Measurements from ENCODE around the gene HS3ST3A1. TPM values are rescaled to one million over a fixed set of nuclear protein-coding genes. Genes with fewer than 3 reads are reported as not detected.

Gene HS3ST3A1
- total and polyA plus RNA-seq, 10 donors = 1.9 to 25.9 (median 16.4) TPM

DNA sequence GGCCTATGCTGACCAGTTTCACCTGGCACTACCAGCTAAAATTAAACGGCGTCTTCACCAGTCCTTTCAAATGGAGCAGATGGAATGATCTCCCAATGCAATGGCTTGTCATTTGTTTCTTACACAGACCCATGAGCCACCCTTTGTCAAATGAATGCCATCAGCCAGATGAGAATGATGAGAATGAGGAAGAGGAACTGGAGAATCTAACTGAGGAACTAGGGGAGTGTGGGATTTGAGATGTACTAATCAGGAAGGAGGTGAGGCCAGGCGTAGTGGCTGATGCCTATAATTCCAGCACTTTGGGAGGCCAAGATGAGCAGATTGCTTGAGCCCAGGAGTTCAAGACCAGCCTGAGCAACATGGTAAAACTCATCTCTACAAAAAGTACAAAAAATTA lies 116.4 kb downstream of the HS3ST3A1 start:
- Histone ChIP-seq H3K4me1 (no peaks in the 10 kb centered on the region), H3K36me3 (no peaks in the 10 kb centered on the region), H3K27me3 (replicated peaks in 1 of 7) (no peaks in the 10 kb centered on the region), H3K4me3 (no peak overlapping the region), H3K27ac (no peak overlapping the region), H3K9me3 (peaks cover 4 to 17% (median 16%) of the 10 kb centered on the region in 8 donors)
- DNase-seq = no peak
- 84 to 89% (median 87%) methylated on average over 3 of the region's 3 CpGs for WGBS, 5 donors
- TF ChIP-seq POLR2A (IDR thresholded peaks at IDR 0.05) = no peak
- no peak for TF ChIP-seq POLR2AphosphoS5 (IDR thresholded peaks at IDR 0.05)
- TF ChIP-seq, protein P1, sequence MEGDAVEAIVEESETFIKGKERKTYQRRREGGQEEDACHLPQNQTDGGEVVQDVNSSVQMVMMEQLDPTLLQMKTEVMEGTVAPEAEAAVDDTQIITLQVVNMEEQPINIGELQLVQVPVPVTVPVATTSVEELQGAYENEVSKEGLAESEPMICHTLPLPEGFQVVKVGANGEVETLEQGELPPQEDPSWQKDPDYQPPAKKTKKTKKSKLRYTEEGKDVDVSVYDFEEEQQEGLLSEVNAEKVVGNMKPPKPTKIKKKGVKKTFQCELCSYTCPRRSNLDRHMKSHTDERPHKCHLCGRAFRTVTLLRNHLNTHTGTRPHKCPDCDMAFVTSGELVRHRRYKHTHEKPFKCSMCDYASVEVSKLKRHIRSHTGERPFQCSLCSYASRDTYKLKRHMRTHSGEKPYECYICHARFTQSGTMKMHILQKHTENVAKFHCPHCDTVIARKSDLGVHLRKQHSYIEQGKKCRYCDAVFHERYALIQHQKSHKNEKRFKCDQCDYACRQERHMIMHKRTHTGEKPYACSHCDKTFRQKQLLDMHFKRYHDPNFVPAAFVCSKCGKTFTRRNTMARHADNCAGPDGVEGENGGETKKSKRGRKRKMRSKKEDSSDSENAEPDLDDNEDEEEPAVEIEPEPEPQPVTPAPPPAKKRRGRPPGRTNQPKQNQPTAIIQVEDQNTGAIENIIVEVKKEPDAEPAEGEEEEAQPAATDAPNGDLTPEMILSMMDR (IDR thresholded peaks at IDR 0.05 in 8 of 11, conservative IDR thresholded peaks at IDR 0.05 in 3 of 11) = no peak
- intact Hi-C loops (cut with DNase I; ENCODE audit: low total_unique reads) = no loop called here

- no peaks in the 10 kb centered on the region for H3K27me3 ChIP-seq (replicated peaks in 1 of 7)
- peaks cover 4 to 29% (median 24%) of the 10 kb centered on the region in 8 donors for H3K9me3 ChIP-seq
- intact Hi-C loops (cut with DNase I; ENCODE audit: low total_unique reads) = no loop called here
- no peak overlapping the region for H3K27ac ChIP-seq
- no peak for TF ChIP-seq POLR2AphosphoS5 (IDR thresholded peaks at IDR 0.05)
- TF ChIP-seq POLR2A (IDR thresholded peaks at IDR 0.05) = no peak
- TF ChIP-seq, protein P1 (IDR thresholded peaks at IDR 0.05 in 8 of 11, conservative IDR thresholded peaks at IDR 0.05 in 3 of 11) = no peak
- DNase-seq = no peak
- no peak overlapping the region for H3K4me3 ChIP-seq
- no peaks in the 10 kb centered on the region for H3K36me3 ChIP-seq
- WGBS, 5 donors = 89 to 98% (median 92%) methylated on average over 4 of the region's 4 CpGs
- no peaks in the 10 kb centered on the region for H3K4me1 ChIP-seq
Observed at GRCh38 chr17:13484020-13484419, 117.7 kb downstream of the HS3ST3A1 start.

DNA sequence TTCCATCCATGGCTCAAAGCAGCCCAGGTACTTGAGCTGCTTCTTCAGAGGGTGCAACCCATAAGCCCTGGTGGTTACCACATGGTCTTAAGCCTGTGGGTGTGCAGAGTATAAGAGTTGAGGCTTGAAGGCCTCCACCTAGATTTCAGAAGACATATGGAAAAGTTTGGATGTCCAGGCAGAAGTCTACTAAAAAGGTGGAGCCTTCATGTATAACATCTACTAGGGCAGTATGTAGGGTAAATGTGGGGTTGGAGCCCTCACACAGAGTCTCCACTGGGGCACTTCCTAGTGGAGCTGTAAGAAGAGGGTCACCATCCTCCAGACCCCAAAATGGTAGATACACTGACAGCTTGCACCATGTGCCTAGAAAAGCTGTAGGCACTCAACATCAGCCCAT lies 120.9 kb downstream of the HS3ST3A1 start:
- Histone ChIP-seq H3K4me1 (no peaks in the 10 kb centered on the region), H3K27me3 (replicated peaks in 1 of 7) (no peaks in the 10 kb centered on the region), H3K4me3 (no peak overlapping the region), H3K9me3 (peaks cover 4 to 29% (median 24%) of the 10 kb centered on the region in 8 donors), H3K36me3 (no peaks in the 10 kb centered on the region), H3K27ac (no peak overlapping the region)
- TF ChIP-seq POLR2AphosphoS5 (IDR thresholded peaks at IDR 0.05) (no peak), POLR2A (IDR thresholded peaks at IDR 0.05) (no peak)
- TF ChIP-seq, protein P1 (IDR thresholded peaks at IDR 0.05 in 8 of 11, conservative IDR thresholded peaks at IDR 0.05 in 3 of 11) = no peak
- intact Hi-C loops (cut with DNase I; ENCODE audit: low total_unique reads) = no loop called here
- no peak for DNase-seq

- Histone ChIP-seq H3K4me1 (no peaks in the 10 kb centered on the region), H3K4me3 (no peak overlapping the region), H3K36me3 (no peaks in the 10 kb centered on the region), H3K27me3 (replicated peaks in 1 of 7) (no peaks in the 10 kb centered on the region), H3K9me3 (peaks cover 4 to 29% (median 24%) of the 10 kb centered on the region in 8 donors), H3K27ac (no peak overlapping the region)
- TF ChIP-seq POLR2AphosphoS5 (IDR thresholded peaks at IDR 0.05) = no peak
- TF ChIP-seq, protein P1 (IDR thresholded peaks at IDR 0.05 in 8 of 11, conservative IDR thresholded peaks at IDR 0.05 in 3 of 11) = no peak
- TF ChIP-seq POLR2A (IDR thresholded peaks at IDR 0.05) = no peak
- 52 to 74% (median 60%) methylated on average over 2 of the region's 2 CpGs for WGBS, 5 donors
- intact Hi-C loops (cut with DNase I; ENCODE audit: low total_unique reads) = no loop called here
- DNase-seq = no peak
Observed at GRCh38 chr17:13478326-13478830, 123.4 kb downstream of the HS3ST3A1 start.
